Activated B cell treated with CpG ODN at 0.5 μM for 24 hours (primary cell): ENCODE data around the gene TBX18. TPM values are rescaled to one million over a fixed set of nuclear protein-coding genes. Genes with fewer than 3 reads are reported as not detected.

Experiments used
- ATAC-seq: fragments of 200-7000 bp; cut with Tn5 transposase; one replicate; pipeline ENCODE4 v1.10.0; 2021; ENCODE audit warnings: low read depth, mild to moderate bottlenecking, moderate library complexity
- CTCF ChIA-PET: fragments of 350-600 bp; sonication (Branson Sonifier 250); formaldehyde crosslinking; loops from one replicate; lab custom pipeline; 2021; ENCODE audit warnings: antibody characterized with exemption; lab: Charles Lee
- POLR2A ChIA-PET: fragments of 350-600 bp; sonication (Branson Sonifier 250); formaldehyde crosslinking; loops from one replicate; lab custom pipeline; 2021; ENCODE audit warnings: antibody characterized with exemption; lab: Charles Lee
- DNase-seq: peaks from one replicate; pipeline ENCODE4 v3.0.0; 2022
- H3K27ac Mint-ChIP-seq: one replicate; pipeline ENCODE4 v1.8.0; 2020; ENCODE audit warnings: mixed read lengths
- H3K27me3 Mint-ChIP-seq: one replicate; pipeline ENCODE4 v1.8.0; 2021; ENCODE audit warnings: mixed read lengths
- H3K36me3 Mint-ChIP-seq: one replicate; pipeline ENCODE4 v1.8.0; 2021; ENCODE audit warnings: low read depth, mixed read lengths
- H3K4me1 Mint-ChIP-seq: one replicate; pipeline ENCODE4 v1.8.0; 2021; ENCODE audit warnings: mixed read lengths
- H3K4me3 Mint-ChIP-seq: one replicate; pipeline ENCODE4 v1.8.0; 2020; ENCODE audit warnings: mild to moderate bottlenecking, mixed read lengths
- H3K9me3 Mint-ChIP-seq: one replicate; pipeline ENCODE4 v1.8.0; 2020; ENCODE audit warnings: mixed read lengths
- CTCF ChIP-seq: fragments of 200-600 bp; IDR thresholded peaks from one replicate; pipeline ENCODE4 v1.8.0; 2022; ENCODE audit warnings: antibody characterized with exemption, mild to moderate bottlenecking
- intact Hi-C: fragments of 100-400 bp; cut with micrococcal nuclease; formaldehyde crosslinking; loops from one replicate; pipeline ENCODE4 v1.15.1; 2024
- total RNA-seq: library from RNA; stranded (reverse); gene quantifications from 2 replicates; pipeline ENCODE4 v1.2.3, GENCODE V29; 2022

TBX18 gene
- total RNA-seq, 1 donor from 2014 or later: not detected

DNA sequence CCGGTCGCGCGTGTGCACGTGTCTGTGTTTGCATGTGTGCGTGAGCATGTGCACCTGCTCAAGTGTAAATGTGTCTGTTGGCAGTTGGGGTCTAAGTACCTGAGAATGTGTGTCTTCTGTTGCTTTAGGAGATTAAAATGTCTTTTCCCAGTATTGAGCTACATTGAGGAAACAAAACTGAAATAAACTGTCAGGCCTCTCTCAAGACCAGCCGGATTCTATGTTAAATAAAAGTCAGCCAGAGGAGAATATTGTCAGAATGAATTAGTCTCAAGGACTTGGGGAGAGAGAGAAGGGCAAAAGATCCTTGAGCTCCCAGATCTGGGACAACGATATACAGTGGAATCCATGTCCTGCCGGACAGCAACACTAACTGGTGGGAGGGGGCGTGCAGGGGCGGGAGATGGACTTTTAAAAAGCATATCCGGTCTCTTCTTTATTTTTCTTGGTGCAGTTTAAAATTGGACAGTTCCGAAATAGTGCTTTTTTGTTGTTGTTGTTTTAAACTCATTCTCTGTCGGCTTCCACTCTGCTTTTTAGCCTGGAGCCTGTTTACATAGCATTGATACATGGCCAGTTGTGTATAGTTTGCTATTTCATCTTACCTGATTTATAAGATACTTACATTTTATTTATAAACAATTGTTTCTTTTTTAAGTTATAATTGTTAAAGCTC is 3.3 kb upstream of the TBX18 start:
- H3K36me3 Mint-ChIP-seq: peaks cover 2% of the 10 kb centered on the region
- no peak overlapping the region for H3K4me3 Mint-ChIP-seq
- POLR2A ChIA-PET: no interaction called here
- H3K9me3 Mint-ChIP-seq: no peaks in the 10 kb centered on the region
- ATAC-seq (no peak), DNase-seq (no peak)
- intact Hi-C loops: loop anchor here (10.0 kb wide), 1 partner anchor 883 kb away; no protein-coding TSS in a partner anchor
- no peak for TF ChIP-seq CTCF
- no peak overlapping the region for H3K27ac Mint-ChIP-seq
- peaks cover 53% of the 10 kb centered on the region for H3K27me3 Mint-ChIP-seq
- peaks cover 12% of the 10 kb centered on the region for H3K4me1 Mint-ChIP-seq
- CTCF ChIA-PET: no interaction called here

- DNase-seq (no peak), ATAC-seq (no peak)
- Mint-ChIP-seq H3K36me3 (peaks cover 2% of the 10 kb centered on the region), H3K27me3 (peaks cover 54% of the 10 kb centered on the region), H3K27ac (no peak overlapping the region), H3K9me3 (no peaks in the 10 kb centered on the region), H3K4me1 (peaks cover 12% of the 10 kb centered on the region), H3K4me3 (no peak overlapping the region)
- ChIA-PET CTCF (no interaction called here), POLR2A (no interaction called here)
- intact Hi-C loops: loop anchor here (10.0 kb wide), 1 partner anchor 882 kb away; no protein-coding TSS in a partner anchor
- TF ChIP-seq CTCF: no peak
Measured at GRCh38 chr6:84766799-84767525, 2.6 kb upstream of the TBX18 start.

DNA sequence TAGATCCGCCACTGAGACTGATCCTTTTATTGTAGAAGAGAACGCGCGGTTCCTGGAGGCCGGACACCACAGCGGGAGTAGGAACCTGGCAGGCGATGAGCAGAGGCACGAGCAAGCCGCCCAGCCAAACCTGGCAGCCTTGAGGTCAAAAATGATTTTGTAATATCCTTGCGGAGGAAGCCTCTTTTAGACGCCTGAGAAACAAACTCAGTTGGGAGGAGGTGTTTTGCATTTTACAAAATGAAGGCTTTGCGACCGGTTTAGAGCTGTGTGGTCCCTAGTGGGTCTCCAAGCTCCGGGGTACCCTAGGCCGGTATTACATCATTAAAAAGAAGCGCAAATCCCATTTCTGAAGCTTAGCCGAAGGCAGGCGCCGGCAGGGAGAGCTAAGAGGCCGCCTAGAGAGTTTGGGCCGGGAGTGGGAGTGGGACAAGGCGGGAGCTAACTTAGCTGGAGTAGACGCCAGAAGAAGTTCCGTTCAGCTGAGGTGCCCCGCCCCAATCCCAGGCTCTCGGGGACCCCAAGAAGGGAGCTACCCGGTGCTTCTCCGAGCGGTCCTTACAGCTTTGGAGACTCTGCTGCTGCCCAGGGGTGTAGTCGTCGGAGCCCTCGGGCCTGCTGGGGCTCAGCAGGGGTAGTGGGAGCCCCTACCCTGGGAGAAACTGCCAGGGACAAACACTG is 1.9 kb upstream of the TBX18 start:
- DNase-seq (no peak), ATAC-seq (no peak)
- Mint-ChIP-seq H3K27ac (no peak overlapping the region), H3K36me3 (peaks cover 2% of the 10 kb centered on the region), H3K27me3 (peaks cover 52% of the 10 kb centered on the region), H3K9me3 (no peaks in the 10 kb centered on the region), H3K4me1 (peaks cover 12% of the 10 kb centered on the region), H3K4me3 (no peak overlapping the region)
- intact Hi-C loops: loop anchor here (10.0 kb wide), 1 partner anchor 881 kb away; no protein-coding TSS in a partner anchor
- no peak for TF ChIP-seq CTCF
- ChIA-PET CTCF (no interaction called here), POLR2A (no interaction called here)

- POLR2A ChIA-PET: no interaction called here
- peaks cover 12% of the 10 kb centered on the region for H3K4me1 Mint-ChIP-seq
- H3K27me3 Mint-ChIP-seq: peaks cover 56% of the 10 kb centered on the region
- no peak overlapping the region for H3K27ac Mint-ChIP-seq
- peaks cover 2% of the 10 kb centered on the region for H3K36me3 Mint-ChIP-seq
- no peak for DNase-seq
- H3K9me3 Mint-ChIP-seq: no peaks in the 10 kb centered on the region
- ATAC-seq: no peak
- intact Hi-C loops: loop anchor here (10.0 kb wide), 1 partner anchor 879 kb away; no protein-coding TSS in a partner anchor
- peak overlapping the region; percentile 33 for H3K4me3 Mint-ChIP-seq
- TF ChIP-seq CTCF: no peak
- CTCF ChIA-PET: no interaction called here
Measured at GRCh38 chr6:84763886-84764331, 489 bp downstream of the TBX18 start.
